ENCODE measurements around the gene PIGB. TPM values are rescaled to one million over a fixed set of nuclear protein-coding genes. Genes with fewer than 3 reads are reported as not detected.

PIGB gene
- total and polyA plus RNA-seq, 2 of the 13 experiments (the other 11 are each of a cell fraction or from before 2014, with no cell fraction given): 14.5 to 19.1 TPM

- TF ChIP-seq, protein P1, sequence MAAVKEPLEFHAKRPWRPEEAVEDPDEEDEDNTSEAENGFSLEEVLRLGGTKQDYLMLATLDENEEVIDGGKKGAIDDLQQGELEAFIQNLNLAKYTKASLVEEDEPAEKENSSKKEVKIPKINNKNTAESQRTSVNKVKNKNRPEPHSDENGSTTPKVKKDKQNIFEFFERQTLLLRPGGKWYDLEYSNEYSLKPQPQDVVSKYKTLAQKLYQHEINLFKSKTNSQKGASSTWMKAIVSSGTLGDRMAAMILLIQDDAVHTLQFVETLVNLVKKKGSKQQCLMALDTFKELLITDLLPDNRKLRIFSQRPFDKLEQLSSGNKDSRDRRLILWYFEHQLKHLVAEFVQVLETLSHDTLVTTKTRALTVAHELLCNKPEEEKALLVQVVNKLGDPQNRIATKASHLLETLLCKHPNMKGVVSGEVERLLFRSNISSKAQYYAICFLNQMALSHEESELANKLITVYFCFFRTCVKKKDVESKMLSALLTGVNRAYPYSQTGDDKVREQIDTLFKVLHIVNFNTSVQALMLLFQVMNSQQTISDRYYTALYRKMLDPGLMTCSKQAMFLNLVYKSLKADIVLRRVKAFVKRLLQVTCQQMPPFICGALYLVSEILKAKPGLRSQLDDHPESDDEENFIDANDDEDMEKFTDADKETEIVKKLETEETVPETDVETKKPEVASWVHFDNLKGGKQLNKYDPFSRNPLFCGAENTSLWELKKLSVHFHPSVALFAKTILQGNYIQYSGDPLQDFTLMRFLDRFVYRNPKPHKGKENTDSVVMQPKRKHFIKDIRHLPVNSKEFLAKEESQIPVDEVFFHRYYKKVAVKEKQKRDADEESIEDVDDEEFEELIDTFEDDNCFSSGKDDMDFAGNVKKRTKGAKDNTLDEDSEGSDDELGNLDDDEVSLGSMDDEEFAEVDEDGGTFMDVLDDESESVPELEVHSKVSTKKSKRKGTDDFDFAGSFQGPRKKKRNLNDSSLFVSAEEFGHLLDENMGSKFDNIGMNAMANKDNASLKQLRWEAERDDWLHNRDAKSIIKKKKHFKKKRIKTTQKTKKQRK (IDR thresholded peaks at IDR 0.05; ENCODE audit: low read length): no peak
- TF ChIP-seq ZBTB38 (CRISPR knock-in tag; IDR thresholded peaks at IDR 0.05) (no peak), POLR2G (IDR thresholded peaks at IDR 0.05; ENCODE audit: low read depth, low read length) (peak; percentile 94), ZNF530 (CRISPR knock-in tag; IDR thresholded peaks at IDR 0.05; ENCODE audit: low read depth) (no peak), RFX5 (IDR thresholded peaks at IDR 0.05; ENCODE audit: low read depth, low read length) (no peak), ZGPAT (CRISPR knock-in tag; IDR thresholded peaks at IDR 0.05) (peak; percentile 91), RBM39 (IDR thresholded peaks at IDR 0.05; ENCODE audit: low read depth, low read length, poor library complexity, severe bottlenecking) (peak; percentile 51), SNAPC4 (CRISPR knock-in tag; IDR thresholded peaks at IDR 0.05) (peak; percentile 99)
- TF ChIP-seq, protein P2, sequence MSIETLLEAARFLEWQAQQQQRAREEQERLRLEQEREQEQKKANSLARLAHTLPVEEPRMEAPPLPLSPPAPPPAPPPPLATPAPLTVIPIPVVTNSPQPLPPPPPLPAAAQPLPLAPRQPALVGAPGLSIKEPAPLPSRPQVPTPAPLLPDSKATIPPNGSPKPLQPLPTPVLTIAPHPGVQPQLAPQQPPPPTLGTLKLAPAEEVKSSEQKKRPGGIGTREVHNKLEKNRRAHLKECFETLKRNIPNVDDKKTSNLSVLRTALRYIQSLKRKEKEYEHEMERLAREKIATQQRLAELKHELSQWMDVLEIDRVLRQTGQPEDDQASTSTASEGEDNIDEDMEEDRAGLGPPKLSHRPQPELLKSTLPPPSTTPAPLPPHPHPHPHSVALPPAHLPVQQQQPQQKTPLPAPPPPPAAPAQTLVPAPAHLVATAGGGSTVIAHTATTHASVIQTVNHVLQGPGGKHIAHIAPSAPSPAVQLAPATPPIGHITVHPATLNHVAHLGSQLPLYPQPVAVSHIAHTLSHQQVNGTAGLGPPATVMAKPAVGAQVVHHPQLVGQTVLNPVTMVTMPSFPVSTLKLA (IDR thresholded peaks at IDR 0.05): no peak
- TF ChIP-seq, protein P3, sequence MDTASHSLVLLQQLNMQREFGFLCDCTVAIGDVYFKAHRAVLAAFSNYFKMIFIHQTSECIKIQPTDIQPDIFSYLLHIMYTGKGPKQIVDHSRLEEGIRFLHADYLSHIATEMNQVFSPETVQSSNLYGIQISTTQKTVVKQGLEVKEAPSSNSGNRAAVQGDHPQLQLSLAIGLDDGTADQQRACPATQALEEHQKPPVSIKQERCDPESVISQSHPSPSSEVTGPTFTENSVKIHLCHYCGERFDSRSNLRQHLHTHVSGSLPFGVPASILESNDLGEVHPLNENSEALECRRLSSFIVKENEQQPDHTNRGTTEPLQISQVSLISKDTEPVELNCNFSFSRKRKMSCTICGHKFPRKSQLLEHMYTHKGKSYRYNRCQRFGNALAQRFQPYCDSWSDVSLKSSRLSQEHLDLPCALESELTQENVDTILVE (CRISPR knock-in tag; IDR thresholded peaks at IDR 0.05): peak; percentile 90
Measured at GRCh38 chr15:55318588-55319494, at the start of gene PIGB, which contains the start of gene PIGBOS1 (continued).

All from HepG2 (cell line).